ENCODE measurements around the gene ADAT3.

ADAT3 gene

DNA sequence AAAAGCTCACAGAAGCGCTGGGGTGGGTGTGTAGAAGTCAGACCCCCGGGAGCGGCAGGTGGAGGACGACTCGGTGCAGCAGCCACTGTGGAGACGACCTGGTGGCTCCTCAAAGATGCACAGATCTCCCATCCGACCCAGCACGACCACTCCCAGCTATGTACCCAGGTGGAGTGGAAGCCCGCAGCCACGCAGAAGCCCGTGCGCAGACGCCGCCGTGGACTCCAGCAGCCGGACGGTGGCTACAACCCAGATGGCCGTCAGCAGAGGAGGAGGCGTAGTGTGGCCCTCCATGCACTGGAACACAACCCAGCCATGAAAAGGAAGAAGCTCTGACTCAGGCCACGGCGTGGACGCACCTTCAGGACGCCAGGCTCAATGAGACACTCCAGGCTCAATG, 57.5 kb downstream of the ADAT3 start:
- DNase-seq: no peak

Data from EL (cell line).